Panc1 (cell line): ENCODE data around the gene KLB.

Experiments
- CTCF ChIP-seq: fragments of 450-650 bp; IDR thresholded peaks from 2 replicates; pipeline ENCODE4 v1.5.1; 2017; ENCODE audit warnings: mild to moderate bottlenecking
- POLR2AphosphoS5 ChIP-seq: IDR thresholded peaks from 2 replicates; pipeline ENCODE4 v1.6.1; 2012; ENCODE audit warnings: mild to moderate bottlenecking, low read depth, low read length, moderate library complexity
- REST ChIP-seq, 2 experiments: IDR thresholded peaks; 2 replicates each; pipeline ENCODE4 v1.6.1; 2011 to 2012; ENCODE audit warnings: low read depth in 2 of 2, control low read depth in 1 of 2, low read length in 1 of 2, mild to moderate bottlenecking in 1 of 2, moderate library complexity in 1 of 2; ENCODE audit not compliant: insufficient read depth in 1 of 2
- SIN3A ChIP-seq: IDR thresholded peaks from 2 replicates; pipeline ENCODE4 v1.6.1; 2012; ENCODE audit warnings: low read depth, mild to moderate bottlenecking, low read length, moderate library complexity, borderline replicate concordance; ENCODE audit not compliant: insufficient read depth
- TCF7L2 ChIP-seq: IDR thresholded peaks from 2 replicates; pipeline ENCODE4 v1.6.1; 2011; ENCODE audit warnings: mild to moderate bottlenecking, low read depth, low read length, inconsistent platforms

GRCh38 chr4:39452860-39453587 lies 46.3 kb downstream of the KLB start:
- TF ChIP-seq POLR2AphosphoS5 (peak; percentile 39), CTCF (no peak), TCF7L2 (no peak), REST (IDR thresholded peaks at IDR 0.05; ENCODE audit: insufficient read depth in 1 of 2, low read depth in 2 of 2, low read length in 1 of 2) (no peak), SIN3A (no peak)
